ENCODE results near the gene UCN.

DNA sequence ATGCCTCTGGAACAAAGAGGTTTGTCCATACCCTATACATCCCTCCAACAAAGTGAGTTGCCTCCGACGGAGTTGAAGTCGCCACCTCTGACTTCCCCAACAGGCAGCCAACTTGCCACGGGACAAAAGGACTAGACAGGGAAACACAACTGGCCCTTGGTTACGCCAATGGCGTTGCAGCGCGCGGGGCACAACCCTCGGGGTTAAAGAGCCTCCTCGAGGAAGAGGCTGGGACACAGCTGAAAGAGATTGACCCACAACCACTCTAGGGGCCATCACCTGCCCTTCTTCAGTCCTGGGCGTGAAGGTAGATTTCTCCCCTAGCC is 47.8 kb upstream of the UCN start:
- TF ChIP-seq, protein P1, sequence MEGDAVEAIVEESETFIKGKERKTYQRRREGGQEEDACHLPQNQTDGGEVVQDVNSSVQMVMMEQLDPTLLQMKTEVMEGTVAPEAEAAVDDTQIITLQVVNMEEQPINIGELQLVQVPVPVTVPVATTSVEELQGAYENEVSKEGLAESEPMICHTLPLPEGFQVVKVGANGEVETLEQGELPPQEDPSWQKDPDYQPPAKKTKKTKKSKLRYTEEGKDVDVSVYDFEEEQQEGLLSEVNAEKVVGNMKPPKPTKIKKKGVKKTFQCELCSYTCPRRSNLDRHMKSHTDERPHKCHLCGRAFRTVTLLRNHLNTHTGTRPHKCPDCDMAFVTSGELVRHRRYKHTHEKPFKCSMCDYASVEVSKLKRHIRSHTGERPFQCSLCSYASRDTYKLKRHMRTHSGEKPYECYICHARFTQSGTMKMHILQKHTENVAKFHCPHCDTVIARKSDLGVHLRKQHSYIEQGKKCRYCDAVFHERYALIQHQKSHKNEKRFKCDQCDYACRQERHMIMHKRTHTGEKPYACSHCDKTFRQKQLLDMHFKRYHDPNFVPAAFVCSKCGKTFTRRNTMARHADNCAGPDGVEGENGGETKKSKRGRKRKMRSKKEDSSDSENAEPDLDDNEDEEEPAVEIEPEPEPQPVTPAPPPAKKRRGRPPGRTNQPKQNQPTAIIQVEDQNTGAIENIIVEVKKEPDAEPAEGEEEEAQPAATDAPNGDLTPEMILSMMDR (IDR thresholded peaks at IDR 0.05 in 8 of 11, conservative IDR thresholded peaks at IDR 0.05 in 3 of 11): no peak
- TF ChIP-seq POLR2A (IDR thresholded peaks at IDR 0.05): no peak
- TF ChIP-seq POLR2AphosphoS5 (IDR thresholded peaks at IDR 0.05): no peak

Measured in spleen (tissue), 7 donors.